ENCODE results near the gene GPR119. TPM values are rescaled to one million over a fixed set of nuclear protein-coding genes. Genes with fewer than 3 reads are reported as not detected.
A peak's percentile ranks its signal among the peaks of the same experiment; 100 is the strongest.
"Not testable (repeated sequence)": the region's sequence is repeated elsewhere in the genome, so short reads cannot be mapped to it uniquely, and the experiment has no call there.

Gene GPR119
- total RNA-seq, 1 donor from 2014 or later, result not detected

GRCh38 chrX:130343411-130343810 lies 42.1 kb downstream of the GPR119 start:
- H3K27me3 Mint-ChIP-seq (ENCODE audit: unreplicated experiment), result peaks cover 2% of the 10 kb centered on the region
- H3K9me3 Mint-ChIP-seq (ENCODE audit: unreplicated experiment), result peaks cover 2% of the 10 kb centered on the region
- H3K36me3 Mint-ChIP-seq (ENCODE audit: unreplicated experiment), result no peaks in the 10 kb centered on the region
- H3K27ac Mint-ChIP-seq (ENCODE audit: unreplicated experiment), result no peak overlapping the region
- DNase-seq, result no peak
- no peak overlapping the region for H3K4me3 Mint-ChIP-seq (ENCODE audit: unreplicated experiment)
- peaks cover 3% of the 10 kb centered on the region for H3K4me1 Mint-ChIP-seq (ENCODE audit: low read depth, unreplicated experiment)
- TF ChIP-seq CTCF (IDR thresholded peaks at IDR 0.05; ENCODE audit: partially characterized antibody, unreplicated experiment), result no peak

GRCh38 chrX:130340271-130340670 lies 45.2 kb downstream of the GPR119 start:
- no peak for DNase-seq
- Mint-ChIP-seq H3K27me3 (ENCODE audit: unreplicated experiment) (peaks cover 2% of the 10 kb centered on the region), H3K4me1 (ENCODE audit: low read depth, unreplicated experiment) (peaks cover 3% of the 10 kb centered on the region), H3K36me3 (ENCODE audit: unreplicated experiment) (no peaks in the 10 kb centered on the region), H3K9me3 (ENCODE audit: unreplicated experiment) (peaks cover 2% of the 10 kb centered on the region), H3K27ac (ENCODE audit: unreplicated experiment) (peak overlapping the region; percentile 88), H3K4me3 (ENCODE audit: unreplicated experiment) (peak overlapping the region; percentile 97)
- TF ChIP-seq CTCF (IDR thresholded peaks at IDR 0.05; ENCODE audit: partially characterized antibody, unreplicated experiment), result no peak

GRCh38 chrX:130339408-130340222 lies 45.9 kb downstream of the GPR119 start, which contains the start of gene SLC25A14:
TSS of gene SLC25A14 (plus strand) at chrX:130339919. CDS start at chrX:130340279, 360 bp downstream.
- H3K4me3 Mint-ChIP-seq (ENCODE audit: unreplicated experiment), result peak within 1 kb of the TSS; percentile 97
- no peak for TF ChIP-seq CTCF (IDR thresholded peaks at IDR 0.05; ENCODE audit: partially characterized antibody, unreplicated experiment)
- H3K36me3 Mint-ChIP-seq (ENCODE audit: unreplicated experiment), result no peaks in the 10 kb centered on the region
- H3K27me3 Mint-ChIP-seq (ENCODE audit: unreplicated experiment), result peaks cover 2% of the 10 kb centered on the region
- peaks cover 3% of the 10 kb centered on the region for H3K4me1 Mint-ChIP-seq (ENCODE audit: low read depth, unreplicated experiment)
- H3K27ac Mint-ChIP-seq (ENCODE audit: unreplicated experiment), result peak within 1 kb of the TSS; percentile 88
- DNase-seq, result peak; percentile 58
- peaks cover 2% of the 10 kb centered on the region for H3K9me3 Mint-ChIP-seq (ENCODE audit: unreplicated experiment)

- H3K27ac Mint-ChIP-seq (ENCODE audit: unreplicated experiment), result not testable (repeated sequence)
These were observed 46.6 kb downstream of the GPR119 start for GRCh38 chrX:130338869-130339268.

GRCh38 chrX:130336531-130336930 lies 48.9 kb downstream of the GPR119 start:
- Mint-ChIP-seq H3K9me3 (ENCODE audit: unreplicated experiment) (peaks cover 2% of the 10 kb centered on the region), H3K36me3 (ENCODE audit: unreplicated experiment) (no peaks in the 10 kb centered on the region), H3K4me3 (ENCODE audit: unreplicated experiment) (no peak overlapping the region), H3K27me3 (ENCODE audit: unreplicated experiment) (peaks cover 2% of the 10 kb centered on the region), H3K4me1 (ENCODE audit: low read depth, unreplicated experiment) (peaks cover 3% of the 10 kb centered on the region), H3K27ac (ENCODE audit: unreplicated experiment) (no peak overlapping the region)
- TF ChIP-seq CTCF (IDR thresholded peaks at IDR 0.05; ENCODE audit: partially characterized antibody, unreplicated experiment), result no peak
- DNase-seq, result no peak

More at GRCh38 chrX:130338869-130339268, 46.6 kb downstream of the GPR119 start:
- H3K9me3 Mint-ChIP-seq (ENCODE audit: unreplicated experiment); H3K4me3 Mint-ChIP-seq (ENCODE audit: unreplicated experiment); DNase-seq; H3K27me3 Mint-ChIP-seq (ENCODE audit: unreplicated experiment); H3K36me3 Mint-ChIP-seq (ENCODE audit: unreplicated experiment); H3K4me1 Mint-ChIP-seq (ENCODE audit: low read depth, unreplicated experiment): not testable (repeated sequence)

Other genes with a start within 250 kb of the GPR119 start
- 29.1 TPM for gene AIFM1, start 219.8 kb downstream of the GPR119 start, total RNA-seq (ENCODE audit: unreplicated experiment)
- gene RAB33A, start 213.7 kb downstream of the GPR119 start, total RNA-seq (ENCODE audit: unreplicated experiment), result 13.3 TPM
- 13.0 TPM for gene ZNF280C, start 116.8 kb downstream of the GPR119 start, total RNA-seq (ENCODE audit: unreplicated experiment)
- 28.4 TPM for gene SLC25A14, start 45.8 kb downstream of the GPR119 start, total RNA-seq (ENCODE audit: unreplicated experiment)
- gene RBMX2, start 16.3 kb upstream of the GPR119 start, total RNA-seq (ENCODE audit: unreplicated experiment), result 24.3 TPM

All from glutamatergic neuron (in vitro differentiated cells).